GM23338 (cell line): Measurements from ENCODE around the gene PROC. TPM values are rescaled to one million over a fixed set of nuclear protein-coding genes. Genes with fewer than 3 reads are reported as not detected.

Source experiments
- ATAC-seq: fragments of 200-7000 bp; cut with Tn5 transposase; 3 replicates; pipeline ENCODE4 v1.9.1; 2020
- DNase-seq: peaks from one replicate; pipeline ENCODE4 v3.0.0-alpha.2; 2015; ENCODE audit warnings: low spot score
- H2AFZ ChIP-seq: fragments of 200-600 bp; sonication (generic); 2 replicates; pipeline ENCODE4 v1.8.0; 2016; ENCODE audit warnings: antibody characterized with exemption, mild to moderate bottlenecking, moderate library complexity
- H3F3A ChIP-seq: fragments of 200-600 bp; sonication (generic); replicated peaks from 2 replicates; pipeline ENCODE4 v1.8.0; 2017; ENCODE audit warnings: antibody characterized with exemption, mixed run types, low read depth
- H3K27ac ChIP-seq: fragments of 200-600 bp; sonication (generic); 2 replicates; pipeline ENCODE4 v1.6.1; 2016; ENCODE audit warnings: low read depth
- H3K27me3 ChIP-seq: fragments of 200-600 bp; sonication (generic); 2 replicates; pipeline ENCODE4 v1.8.0; 2016; ENCODE audit warnings: mild to moderate bottlenecking, mixed run types, moderate library complexity; ENCODE audit not compliant: insufficient read depth
- H3K36me3 ChIP-seq: fragments of 200-600 bp; sonication (generic); 2 replicates; pipeline ENCODE4 v1.8.0; 2016; ENCODE audit warnings: mild to moderate bottlenecking; ENCODE audit not compliant: insufficient read depth
- H3K4me1 ChIP-seq: fragments of 200-600 bp; sonication (generic); 2 replicates; pipeline ENCODE4 v1.8.0; 2016; ENCODE audit warnings: mild to moderate bottlenecking, moderate library complexity; ENCODE audit not compliant: insufficient read depth
- H3K4me2 ChIP-seq: fragments of 200-600 bp; sonication (generic); 2 replicates; pipeline ENCODE4 v1.7.1; 2017; ENCODE audit warnings: mixed run types
- H3K4me3 ChIP-seq: fragments of 200-600 bp; sonication (generic); 2 replicates; pipeline ENCODE4 v1.6.1; 2016; ENCODE audit warnings: mixed run types
- H3K79me2 ChIP-seq: fragments of 200-600 bp; sonication (generic); replicated peaks from 2 replicates; pipeline ENCODE4 v1.8.0; 2017; ENCODE audit warnings: mild to moderate bottlenecking; ENCODE audit not compliant: insufficient read depth
- H3K9me2 ChIP-seq: fragments of 200-600 bp; sonication (generic); 2 replicates; pipeline ENCODE4 v1.8.0; 2017; ENCODE audit not compliant: insufficient read depth
- H4K20me1 ChIP-seq: fragments of 200-600 bp; sonication (generic); replicated peaks from 2 replicates; pipeline ENCODE4 v1.8.0; 2017; ENCODE audit warnings: mild to moderate bottlenecking; ENCODE audit not compliant: insufficient read depth
- H3K27ac Mint-ChIP-seq: 2 replicates; pipeline ENCODE4 v1.8.0; 2020; ENCODE audit warnings: inconsistent platforms, mild to moderate bottlenecking, moderate library complexity, mixed read lengths
- H3K27me3 Mint-ChIP-seq: 3 replicates; pipeline ENCODE4 v1.8.0; 2022; ENCODE audit warnings: low read depth, mild to moderate bottlenecking, moderate library complexity, mixed read lengths, inconsistent platforms; ENCODE audit not compliant: insufficient read depth, poor library complexity
- H3K36me3 Mint-ChIP-seq: 3 replicates; pipeline ENCODE4 v1.8.0; 2021; ENCODE audit warnings: low read depth, mild to moderate bottlenecking, inconsistent platforms, moderate library complexity, mixed read lengths
- H3K4me1 Mint-ChIP-seq: 3 replicates; pipeline ENCODE4 v1.8.0; 2020; ENCODE audit warnings: mild to moderate bottlenecking, inconsistent platforms, mixed read lengths
- H3K4me3 Mint-ChIP-seq: 3 replicates; pipeline ENCODE4 v1.8.0; 2021; ENCODE audit warnings: moderate library complexity, mild to moderate bottlenecking, inconsistent platforms, mixed read lengths
- H3K9me3 Mint-ChIP-seq: 3 replicates; pipeline ENCODE4 v1.8.0; 2020; ENCODE audit warnings: moderate library complexity, mild to moderate bottlenecking, inconsistent platforms, mixed read lengths
- CREB1 ChIP-seq: fragments of 250-450 bp; sonication (Bioruptor Pico); IDR thresholded peaks from 2 replicates; pipeline ENCODE4 v1.5.0; 2020; ENCODE audit warnings: low read depth, mild to moderate bottlenecking, moderate library complexity
- CTCF ChIP-seq, 2 experiments: fragments of 200-600 bp in 1 of 2; sonication (generic) in 1 of 2; conservative IDR thresholded peaks; 2 replicates each; pipeline versions ENCODE4 v1.5.1 to v1.6.1; 2016 to 2017; ENCODE audit warnings: antibody characterized with exemption in 2 of 2, low read depth in 2 of 2, mild to moderate bottlenecking in 2 of 2, moderate library complexity in 1 of 2
- ETS1 ChIP-seq: IDR thresholded peaks from 2 replicates; pipeline ENCODE4 v1.6.1; 2016; ENCODE audit warnings: antibody characterized with exemption
- EZH2 ChIP-seq: fragments of 200-600 bp; sonication (generic); IDR thresholded peaks from one replicate; pipeline ENCODE4 v1.8.0; 2017; ENCODE audit warnings: antibody characterized with exemption, mild to moderate bottlenecking, low read depth; ENCODE audit not compliant: unreplicated experiment
- EZH2phosphoT487 ChIP-seq: fragments of 200-600 bp; sonication (generic); IDR thresholded peaks from one replicate; pipeline ENCODE4 v1.8.1; 2018; ENCODE audit warnings: antibody characterized with exemption; ENCODE audit not compliant: unreplicated experiment
- JUNB ChIP-seq: IDR thresholded peaks from one replicate; pipeline ENCODE4 v1.6.1; 2016; ENCODE audit warnings: antibody characterized with exemption; ENCODE audit not compliant: unreplicated experiment
- NANOG ChIP-seq: IDR thresholded peaks from 2 replicates; pipeline ENCODE4 v1.6.1; 2016; ENCODE audit warnings: antibody characterized with exemption, borderline replicate concordance
- POLR2AphosphoS5 ChIP-seq: IDR thresholded peaks from 2 replicates; pipeline ENCODE4 v1.6.1; 2016; ENCODE audit warnings: antibody characterized with exemption, low read depth
- REST ChIP-seq: IDR thresholded peaks from one replicate; pipeline ENCODE4 v1.6.1; 2018; ENCODE audit warnings: antibody characterized with exemption; ENCODE audit not compliant: unreplicated experiment
- STAT1 ChIP-seq: IDR thresholded peaks from one replicate; pipeline ENCODE4 v1.6.1; 2016; ENCODE audit warnings: antibody characterized with exemption; ENCODE audit not compliant: unreplicated experiment
- ZNF114 ChIP-seq: fragments of 250-450 bp; sonication (Bioruptor Pico); IDR thresholded peaks from 2 replicates; pipeline ENCODE4 v1.5.0; 2020; ENCODE audit warnings: mild to moderate bottlenecking, moderate library complexity
- ZNF331 ChIP-seq: fragments of 250-450 bp; sonication (Bioruptor Pico); IDR thresholded peaks from 2 replicates; pipeline ENCODE4 v1.5.0; 2020; ENCODE audit warnings: low read depth, mild to moderate bottlenecking, moderate library complexity
- polyA plus RNA-seq: library from polyadenylated mRNA; unstranded; fragments of >200 nt; fragmentation: Nextera tagmentation; extraction: Ambion mirVana; gene quantifications from 2 replicates; pipeline ENCODE4 v1.2.1, GENCODE V29; 2016
- total RNA-seq: library from RNA; depleted of rRNA; stranded (reverse); fragments of >200 nt; shearing (Covaris generic); gene quantifications from 2 replicates; pipeline ENCODE4 v1.2.3, GENCODE V29; 2014
- TF ChIP-seq, protein P1 (sequence below): fragments of 250-450 bp; sonication (Bioruptor Pico); IDR thresholded peaks from 2 replicates; pipeline ENCODE4 v1.5.0; 2020; ENCODE audit warnings: mild to moderate bottlenecking, moderate library complexity

Gene PROC
- total and polyA plus RNA-seq, 2 experiments from 2014 or later: 1.7 to 2.4 TPM

- H3K27me3 ChIP-seq: no peaks in the 10 kb centered on the region
- H3K36me3 ChIP-seq: no peaks in the 10 kb centered on the region
- Mint-ChIP-seq H3K27ac (peak overlapping the region; percentile 41; the same call in 1 of the 2 replicates), H3K27me3 (peaks cover 5% of the 10 kb centered on the region), H3K4me3 (no peak overlapping the region), H3K36me3 (peaks cover 4% of the 10 kb centered on the region; the same call in 2 of the 3 replicates), H3K4me1 (peaks cover 18% of the 10 kb centered on the region; the same call in 2 of the 3 replicates), H3K9me3 (peaks cover 4% of the 10 kb centered on the region)
- no peak overlapping the region for H2AFZ ChIP-seq
- TF ChIP-seq ZNF114 (no peak), POLR2AphosphoS5 (no peak), ZNF331 (no peak), CREB1 (no peak), CTCF (conservative IDR thresholded peaks at IDR 0.05; ENCODE audit: low read depth in 2 of 2) (no peak), JUNB (no peak), REST (no peak), STAT1 (no peak), ETS1 (no peak), NANOG (no peak), EZH2 (no peak), EZH2phosphoT487 (no peak)
- TF ChIP-seq, protein P1, sequence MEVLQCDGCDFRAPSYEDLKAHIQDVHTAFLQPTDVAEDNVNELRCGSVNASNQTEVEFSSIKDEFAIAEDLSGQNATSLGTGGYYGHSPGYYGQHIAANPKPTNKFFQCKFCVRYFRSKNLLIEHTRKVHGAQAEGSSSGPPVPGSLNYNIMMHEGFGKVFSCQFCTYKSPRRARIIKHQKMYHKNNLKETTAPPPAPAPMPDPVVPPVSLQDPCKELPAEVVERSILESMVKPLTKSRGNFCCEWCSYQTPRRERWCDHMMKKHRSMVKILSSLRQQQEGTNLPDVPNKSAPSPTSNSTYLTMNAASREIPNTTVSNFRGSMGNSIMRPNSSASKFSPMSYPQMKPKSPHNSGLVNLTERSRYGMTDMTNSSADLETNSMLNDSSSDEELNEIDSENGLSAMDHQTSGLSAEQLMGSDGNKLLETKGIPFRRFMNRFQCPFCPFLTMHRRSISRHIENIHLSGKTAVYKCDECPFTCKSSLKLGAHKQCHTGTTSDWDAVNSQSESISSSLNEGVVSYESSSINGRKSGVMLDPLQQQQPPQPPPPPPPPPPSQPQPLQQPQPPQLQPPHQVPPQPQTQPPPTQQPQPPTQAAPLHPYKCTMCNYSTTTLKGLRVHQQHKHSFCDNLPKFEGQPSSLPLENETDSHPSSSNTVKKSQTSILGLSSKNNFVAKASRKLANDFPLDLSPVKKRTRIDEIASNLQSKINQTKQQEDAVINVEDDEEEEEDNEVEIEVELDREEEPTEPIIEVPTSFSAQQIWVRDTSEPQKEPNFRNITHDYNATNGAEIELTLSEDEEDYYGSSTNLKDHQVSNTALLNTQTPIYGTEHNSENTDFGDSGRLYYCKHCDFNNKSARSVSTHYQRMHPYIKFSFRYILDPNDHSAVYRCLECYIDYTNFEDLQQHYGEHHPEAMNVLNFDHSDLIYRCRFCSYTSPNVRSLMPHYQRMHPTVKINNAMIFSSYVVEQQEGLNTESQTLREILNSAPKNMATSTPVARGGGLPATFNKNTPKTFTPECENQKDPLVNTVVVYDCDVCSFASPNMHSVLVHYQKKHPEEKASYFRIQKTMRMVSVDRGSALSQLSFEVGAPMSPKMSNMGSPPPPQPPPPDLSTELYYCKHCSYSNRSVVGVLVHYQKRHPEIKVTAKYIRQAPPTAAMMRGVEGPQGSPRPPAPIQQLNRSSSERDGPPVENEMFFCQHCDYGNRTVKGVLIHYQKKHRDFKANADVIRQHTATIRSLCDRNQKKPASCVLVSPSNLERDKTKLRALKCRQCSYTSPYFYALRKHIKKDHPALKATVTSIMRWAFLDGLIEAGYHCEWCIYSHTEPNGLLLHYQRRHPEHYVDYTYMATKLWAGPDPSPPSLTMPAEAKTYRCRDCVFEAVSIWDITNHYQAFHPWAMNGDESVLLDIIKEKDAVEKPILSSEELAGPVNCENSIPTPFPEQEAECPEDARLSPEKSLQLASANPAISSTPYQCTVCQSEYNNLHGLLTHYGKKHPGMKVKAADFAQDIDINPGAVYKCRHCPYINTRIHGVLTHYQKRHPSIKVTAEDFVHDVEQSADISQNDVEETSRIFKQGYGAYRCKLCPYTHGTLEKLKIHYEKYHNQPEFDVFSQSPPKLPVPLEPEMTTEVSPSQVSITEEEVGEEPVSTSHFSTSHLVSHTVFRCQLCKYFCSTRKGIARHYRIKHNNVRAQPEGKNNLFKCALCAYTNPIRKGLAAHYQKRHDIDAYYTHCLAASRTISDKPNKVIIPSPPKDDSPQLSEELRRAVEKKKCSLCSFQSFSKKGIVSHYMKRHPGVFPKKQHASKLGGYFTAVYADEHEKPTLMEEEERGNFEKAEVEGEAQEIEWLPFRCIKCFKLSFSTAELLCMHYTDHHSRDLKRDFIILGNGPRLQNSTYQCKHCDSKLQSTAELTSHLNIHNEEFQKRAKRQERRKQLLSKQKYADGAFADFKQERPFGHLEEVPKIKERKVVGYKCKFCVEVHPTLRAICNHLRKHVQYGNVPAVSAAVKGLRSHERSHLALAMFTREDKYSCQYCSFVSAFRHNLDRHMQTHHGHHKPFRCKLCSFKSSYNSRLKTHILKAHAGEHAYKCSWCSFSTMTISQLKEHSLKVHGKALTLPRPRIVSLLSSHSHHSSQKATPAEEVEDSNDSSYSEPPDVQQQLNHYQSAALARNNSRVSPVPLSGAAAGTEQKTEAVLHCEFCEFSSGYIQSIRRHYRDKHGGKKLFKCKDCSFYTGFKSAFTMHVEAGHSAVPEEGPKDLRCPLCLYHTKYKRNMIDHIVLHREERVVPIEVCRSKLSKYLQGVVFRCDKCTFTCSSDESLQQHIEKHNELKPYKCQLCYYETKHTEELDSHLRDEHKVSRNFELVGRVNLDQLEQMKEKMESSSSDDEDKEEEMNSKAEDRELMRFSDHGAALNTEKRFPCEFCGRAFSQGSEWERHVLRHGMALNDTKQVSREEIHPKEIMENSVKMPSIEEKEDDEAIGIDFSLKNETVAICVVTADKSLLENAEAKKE: no peak
- peaks cover 7% of the 10 kb centered on the region for H3K4me1 ChIP-seq
- no peak overlapping the region for H3K4me3 ChIP-seq
- H3K9me2 ChIP-seq: no peaks in the 10 kb centered on the region
- no peaks in the 10 kb centered on the region for H3K79me2 ChIP-seq
- ATAC-seq (peak; percentile 42), DNase-seq (no peak)
- H3K27ac ChIP-seq: peak overlapping the region; percentile 46; the same call in 1 of the 2 replicates
- H3F3A ChIP-seq: no peaks in the 10 kb centered on the region
- no peak overlapping the region for H3K4me2 ChIP-seq
- no peaks in the 10 kb centered on the region for H4K20me1 ChIP-seq
These were observed 31.7 kb downstream of the PROC start for GRCh38 chr2:127449898-127450297.
